ENCODE data around the gene FOXP1. TPM values are rescaled to one million over a fixed set of nuclear protein-coding genes. Genes with fewer than 3 reads are reported as not detected.
A peak's percentile ranks its signal among the peaks of the same experiment; 100 is the strongest.

FOXP1 gene
- total and polyA plus RNA-seq, 9 of the 15 experiments (the other 6 are each of a cell fraction or from before 2014, with no cell fraction given), result 7.7 to 34.5 (median 13.7) TPM

DNA sequence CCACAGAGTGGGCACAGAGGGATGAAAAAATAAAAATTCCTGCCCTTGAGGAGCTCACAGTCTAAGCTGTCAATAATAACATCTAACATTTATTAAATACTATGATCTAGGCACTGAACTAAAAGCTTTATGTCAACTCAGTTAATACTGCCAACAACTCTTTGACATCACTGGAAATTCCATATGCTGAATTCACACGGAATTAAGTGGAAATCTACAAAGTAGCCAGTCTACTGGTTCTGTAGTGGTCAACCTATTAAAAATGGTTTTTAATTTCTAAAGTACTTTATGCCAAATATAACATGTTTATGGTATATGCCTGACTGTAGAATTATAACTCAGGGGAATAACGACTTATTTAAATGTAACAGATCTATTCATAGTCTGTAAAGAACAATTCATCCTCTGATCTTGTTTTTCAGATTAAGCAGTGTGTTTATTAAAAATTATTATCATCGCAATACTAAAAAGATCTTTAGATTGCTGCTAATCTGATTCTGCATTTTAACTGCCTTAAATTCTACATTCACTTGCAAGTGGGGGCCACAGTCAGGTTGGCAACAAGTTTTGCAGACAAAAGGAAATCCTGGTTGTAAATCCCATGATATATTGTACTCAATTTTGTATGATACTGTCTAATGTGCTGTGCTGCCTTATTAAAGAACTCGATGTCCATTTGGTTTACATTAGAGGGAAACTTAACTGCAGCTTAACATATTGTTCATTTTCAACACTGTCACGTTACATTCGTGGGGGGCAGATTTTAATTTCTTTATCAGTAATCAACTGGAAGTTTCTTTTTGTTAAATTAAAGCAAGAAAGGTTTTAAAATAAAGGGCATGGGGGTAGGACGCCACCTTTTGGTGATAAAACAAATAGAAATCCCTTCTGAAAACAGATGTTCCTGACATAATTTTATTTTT, 2.6 kb upstream of the FOXP1 start:
- no peaks in the 10 kb centered on the region for H3K27me3 ChIP-seq (ENCODE audit: control insufficient read depth in 2 of 2, insufficient read depth in 2 of 2, low read length in 2 of 2)
- POLR2A ChIA-PET, result no interaction called here
- in situ Hi-C loops (cut with MboI), result loop anchor here (25.0 kb wide), 1 partner anchor 574 kb away; no protein-coding TSS in a partner anchor
- no peak for ATAC-seq
- H4K20me1 ChIP-seq (replicated peaks; ENCODE audit: control insufficient read depth, insufficient read depth, low read length), result no peaks in the 10 kb centered on the region
- DNase-seq (ENCODE audit: extremely low read depth in 1 of 4, low spot score in 3 of 4), result peak; percentile 11 to 45 (median 16)
- no peaks in the 10 kb centered on the region for H3K9me1 ChIP-seq (ENCODE audit: control insufficient read depth, insufficient read depth, low read length)
- 19% methylated on average over 7 of the region's 7 CpGs for WGBS (ENCODE audit: insufficient coverage, low coverage, missing lambda C conversion rate)
- peak; percentile 46 for FAIRE-seq
- peaks cover 29% of the 10 kb centered on the region for H3K79me2 ChIP-seq (ENCODE audit: control insufficient read depth, insufficient read depth, low read length)
- peak overlapping the region; percentile 32; the same call in 1 of the 2 replicates for H2AFZ ChIP-seq (ENCODE audit: low read depth, low read length)
- peak overlapping the region; percentile 85; the same call in 1 of the 2 replicates for H3K4me2 ChIP-seq (ENCODE audit: insufficient read depth, low read length)
- no TSS peak for BruUV-seq (replicated peaks)
- no peaks in the 10 kb centered on the region for H3K9me3 ChIP-seq (replicated peaks; ENCODE audit: control insufficient read depth, insufficient read depth, low read depth, low read length)
- H3K36me3 ChIP-seq (ENCODE audit: control insufficient read depth, insufficient read depth, low read length), result no peaks in the 10 kb centered on the region
- no peak overlapping the region for H3K4me3 ChIP-seq
- intact Hi-C loops (cut with micrococcal nuclease), result loop anchor here (2.0 to 10.0 kb wide), 4 partner anchors 73 to 1034 kb away; no protein-coding TSS in a partner anchor
- H3K4me1 ChIP-seq (replicated peaks in 1 of 2; ENCODE audit: control insufficient read depth in 2 of 2, insufficient read depth in 2 of 2, low read length in 2 of 2), result peaks cover 4 to 26% of the 10 kb centered on the region in 2 experiments; a peak in 3 of 5 replicates
- H3K27ac ChIP-seq (ENCODE audit: extremely low read depth, low read depth, low read length), result no peak overlapping the region; the same call in 2 of the 3 replicates
- CTCF ChIA-PET (ENCODE audit: low intra/inter-chr PET ratio), result interaction anchor here (0.6 to 1.3 kb wide), 3 partner anchors 169 to 1036 kb away, joined by 3 to 4 read pairs (median 3); no protein-coding TSS in a partner anchor
- peak overlapping the region in 1 of 2 experiments; percentile 3; a peak in 1 of 4 replicates for H3K9ac ChIP-seq (ENCODE audit: insufficient read depth in 1 of 2, low read depth in 2 of 2, low read length in 2 of 2)
- no peak for TF ChIP-seq KAT8 (IDR thresholded peaks at IDR 0.05; ENCODE audit: low read depth)
- TF ChIP-seq, protein P1, sequence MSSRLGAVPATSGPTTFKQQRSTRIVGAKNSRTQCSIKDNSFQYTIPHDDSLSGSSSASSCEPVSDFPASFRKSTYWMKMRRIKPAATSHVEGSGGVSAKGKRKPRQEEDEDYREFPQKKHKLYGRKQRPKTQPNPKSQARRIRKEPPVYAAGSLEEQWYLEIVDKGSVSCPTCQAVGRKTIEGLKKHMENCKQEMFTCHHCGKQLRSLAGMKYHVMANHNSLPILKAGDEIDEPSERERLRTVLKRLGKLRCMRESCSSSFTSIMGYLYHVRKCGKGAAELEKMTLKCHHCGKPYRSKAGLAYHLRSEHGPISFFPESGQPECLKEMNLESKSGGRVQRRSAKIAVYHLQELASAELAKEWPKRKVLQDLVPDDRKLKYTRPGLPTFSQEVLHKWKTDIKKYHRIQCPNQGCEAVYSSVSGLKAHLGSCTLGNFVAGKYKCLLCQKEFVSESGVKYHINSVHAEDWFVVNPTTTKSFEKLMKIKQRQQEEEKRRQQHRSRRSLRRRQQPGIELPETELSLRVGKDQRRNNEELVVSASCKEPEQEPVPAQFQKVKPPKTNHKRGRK (tag; IDR thresholded peaks at IDR 0.05), result no peak
- peak; percentile 49 for TF ChIP-seq BRD9 (IDR thresholded peaks at IDR 0.05; ENCODE audit: low read depth, partially characterized antibody)
- TF ChIP-seq, protein P2, sequence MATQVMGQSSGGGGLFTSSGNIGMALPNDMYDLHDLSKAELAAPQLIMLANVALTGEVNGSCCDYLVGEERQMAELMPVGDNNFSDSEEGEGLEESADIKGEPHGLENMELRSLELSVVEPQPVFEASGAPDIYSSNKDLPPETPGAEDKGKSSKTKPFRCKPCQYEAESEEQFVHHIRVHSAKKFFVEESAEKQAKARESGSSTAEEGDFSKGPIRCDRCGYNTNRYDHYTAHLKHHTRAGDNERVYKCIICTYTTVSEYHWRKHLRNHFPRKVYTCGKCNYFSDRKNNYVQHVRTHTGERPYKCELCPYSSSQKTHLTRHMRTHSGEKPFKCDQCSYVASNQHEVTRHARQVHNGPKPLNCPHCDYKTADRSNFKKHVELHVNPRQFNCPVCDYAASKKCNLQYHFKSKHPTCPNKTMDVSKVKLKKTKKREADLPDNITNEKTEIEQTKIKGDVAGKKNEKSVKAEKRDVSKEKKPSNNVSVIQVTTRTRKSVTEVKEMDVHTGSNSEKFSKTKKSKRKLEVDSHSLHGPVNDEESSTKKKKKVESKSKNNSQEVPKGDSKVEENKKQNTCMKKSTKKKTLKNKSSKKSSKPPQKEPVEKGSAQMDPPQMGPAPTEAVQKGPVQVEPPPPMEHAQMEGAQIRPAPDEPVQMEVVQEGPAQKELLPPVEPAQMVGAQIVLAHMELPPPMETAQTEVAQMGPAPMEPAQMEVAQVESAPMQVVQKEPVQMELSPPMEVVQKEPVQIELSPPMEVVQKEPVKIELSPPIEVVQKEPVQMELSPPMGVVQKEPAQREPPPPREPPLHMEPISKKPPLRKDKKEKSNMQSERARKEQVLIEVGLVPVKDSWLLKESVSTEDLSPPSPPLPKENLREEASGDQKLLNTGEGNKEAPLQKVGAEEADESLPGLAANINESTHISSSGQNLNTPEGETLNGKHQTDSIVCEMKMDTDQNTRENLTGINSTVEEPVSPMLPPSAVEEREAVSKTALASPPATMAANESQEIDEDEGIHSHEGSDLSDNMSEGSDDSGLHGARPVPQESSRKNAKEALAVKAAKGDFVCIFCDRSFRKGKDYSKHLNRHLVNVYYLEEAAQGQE (IDR thresholded peaks at IDR 0.05; ENCODE audit: borderline replicate concordance), result peak; percentile 30; the same call in 1 of the 2 replicates
- TF ChIP-seq, protein P2 (CRISPR knock-in tag; IDR thresholded peaks at IDR 0.05; ENCODE audit: low read depth), result no peak
- TF ChIP-seq RAD21 (CRISPR knock-in tag; conservative IDR thresholded peaks at IDR 0.05 in 1 of 2, IDR thresholded peaks at IDR 0.05 in 1 of 2), result peak; percentile 68
- TF ChIP-seq, protein P3, sequence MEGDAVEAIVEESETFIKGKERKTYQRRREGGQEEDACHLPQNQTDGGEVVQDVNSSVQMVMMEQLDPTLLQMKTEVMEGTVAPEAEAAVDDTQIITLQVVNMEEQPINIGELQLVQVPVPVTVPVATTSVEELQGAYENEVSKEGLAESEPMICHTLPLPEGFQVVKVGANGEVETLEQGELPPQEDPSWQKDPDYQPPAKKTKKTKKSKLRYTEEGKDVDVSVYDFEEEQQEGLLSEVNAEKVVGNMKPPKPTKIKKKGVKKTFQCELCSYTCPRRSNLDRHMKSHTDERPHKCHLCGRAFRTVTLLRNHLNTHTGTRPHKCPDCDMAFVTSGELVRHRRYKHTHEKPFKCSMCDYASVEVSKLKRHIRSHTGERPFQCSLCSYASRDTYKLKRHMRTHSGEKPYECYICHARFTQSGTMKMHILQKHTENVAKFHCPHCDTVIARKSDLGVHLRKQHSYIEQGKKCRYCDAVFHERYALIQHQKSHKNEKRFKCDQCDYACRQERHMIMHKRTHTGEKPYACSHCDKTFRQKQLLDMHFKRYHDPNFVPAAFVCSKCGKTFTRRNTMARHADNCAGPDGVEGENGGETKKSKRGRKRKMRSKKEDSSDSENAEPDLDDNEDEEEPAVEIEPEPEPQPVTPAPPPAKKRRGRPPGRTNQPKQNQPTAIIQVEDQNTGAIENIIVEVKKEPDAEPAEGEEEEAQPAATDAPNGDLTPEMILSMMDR (IDR thresholded peaks at IDR 0.05 in 2 of 3, conservative IDR thresholded peaks at IDR 0.05 in 1 of 3; ENCODE audit: insufficient read depth in 2 of 3, low read depth in 1 of 3, low read length in 3 of 3), result peak in 2 of 3 experiments; percentile 34 to 70; a peak in 4 of 6 replicates
